ENCODE data around the gene GSG1L.

GSG1L gene

DNA sequence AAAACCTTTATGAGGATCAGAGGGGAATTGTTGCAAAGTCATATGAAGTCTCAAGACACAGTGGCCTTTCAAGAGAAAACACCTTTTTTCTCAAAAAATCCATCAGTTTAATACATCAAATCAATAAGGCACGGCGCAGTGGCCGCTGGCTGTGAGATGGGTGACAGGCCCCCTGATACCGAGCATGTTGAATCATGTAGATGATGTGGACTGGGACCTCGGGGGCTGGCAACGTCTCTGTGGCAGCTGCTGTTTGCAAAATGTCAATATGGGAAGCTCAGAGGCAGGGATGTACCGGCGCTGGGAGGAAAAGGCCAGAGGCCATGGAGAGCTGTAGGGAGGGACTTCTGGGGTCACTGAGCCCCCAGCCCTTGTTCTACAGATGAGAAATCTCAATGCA, 169.1 kb downstream of the GSG1L start:
- Histone ChIP-seq H3K4me3 (ENCODE audit: insufficient read depth, low read length, poor library complexity, severe bottlenecking) (no peak overlapping the region), H3K9ac (ENCODE audit: low read length) (no peak overlapping the region), H3F3A (ENCODE audit: insufficient read depth) (no peaks in the 10 kb centered on the region), H3K27me3 (ENCODE audit: low read length) (no peaks in the 10 kb centered on the region), H3K36me3 (ENCODE audit: low read length) (no peaks in the 10 kb centered on the region), H3K9me2 (replicated peaks; ENCODE audit: insufficient read depth, low read length) (no peaks in the 10 kb centered on the region), H3K9me3 (ENCODE audit: insufficient read depth, low read length) (no peaks in the 10 kb centered on the region), H3K27ac (ENCODE audit: low read depth, low read length) (no peak overlapping the region), H3K79me2 (ENCODE audit: insufficient read depth, low read length) (no peaks in the 10 kb centered on the region), H3K4me2 (ENCODE audit: low read depth, low read length, poor library complexity, severe bottlenecking) (no peak overlapping the region), H4K20me1 (ENCODE audit: low read depth, low read length) (no peaks in the 10 kb centered on the region), H2AFZ (ENCODE audit: low read depth, low read length, severe bottlenecking) (no peak overlapping the region)
- no peak for TF ChIP-seq EZH2phosphoT487 (conservative IDR thresholded peaks at IDR 0.05; ENCODE audit: low read length)
- TF ChIP-seq CTCF (IDR thresholded peaks at IDR 0.05; ENCODE audit: insufficient read depth, low read length, poor library complexity, severe bottlenecking), result no peak

GRCh38 chr16:27892879-27893278, 170.6 kb downstream of the GSG1L start:
- H4K20me1 ChIP-seq (ENCODE audit: low read depth, low read length), result no peaks in the 10 kb centered on the region
- H3K27me3 ChIP-seq (ENCODE audit: low read length), result no peaks in the 10 kb centered on the region
- H3K9me2 ChIP-seq (replicated peaks; ENCODE audit: insufficient read depth, low read length), result no peaks in the 10 kb centered on the region
- H3K27ac ChIP-seq (ENCODE audit: low read depth, low read length), result no peak overlapping the region
- no peaks in the 10 kb centered on the region for H3K9me3 ChIP-seq (ENCODE audit: insufficient read depth, low read length)
- no peak for TF ChIP-seq EZH2phosphoT487 (conservative IDR thresholded peaks at IDR 0.05; ENCODE audit: low read length)
- TF ChIP-seq CTCF (IDR thresholded peaks at IDR 0.05; ENCODE audit: insufficient read depth, low read length, poor library complexity, severe bottlenecking), result no peak
- H3K9ac ChIP-seq (ENCODE audit: low read length), result no peak overlapping the region
- no peaks in the 10 kb centered on the region for H3F3A ChIP-seq (ENCODE audit: insufficient read depth)
- H3K4me2 ChIP-seq (ENCODE audit: low read depth, low read length, poor library complexity, severe bottlenecking), result no peak overlapping the region
- no peak overlapping the region for H3K4me3 ChIP-seq (ENCODE audit: insufficient read depth, low read length, poor library complexity, severe bottlenecking)
- H3K79me2 ChIP-seq (ENCODE audit: insufficient read depth, low read length), result no peaks in the 10 kb centered on the region
- no peaks in the 10 kb centered on the region for H3K36me3 ChIP-seq (ENCODE audit: low read length)
- H2AFZ ChIP-seq (ENCODE audit: low read depth, low read length, severe bottlenecking), result no peak overlapping the region

DNA sequence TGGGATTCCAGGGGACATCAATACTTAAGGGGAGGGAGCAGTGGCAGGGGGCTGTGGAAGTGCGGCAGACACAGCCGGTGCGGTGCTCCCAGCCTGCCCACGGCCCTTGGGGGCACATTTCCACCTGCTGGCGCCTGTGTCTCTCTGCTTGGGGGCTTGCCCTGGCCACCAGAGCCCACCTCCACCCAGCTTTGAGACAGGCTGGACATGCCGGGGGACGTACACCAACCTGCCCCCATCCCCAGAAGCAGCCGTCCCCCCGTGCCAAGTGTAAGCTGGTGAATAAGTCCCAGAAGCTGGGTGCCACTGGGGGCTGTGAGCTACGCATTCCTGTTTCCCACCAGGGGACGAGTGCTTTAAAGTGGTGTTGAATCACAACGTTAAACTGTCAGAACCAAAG, 172.6 kb downstream of the GSG1L start:
- no peaks in the 10 kb centered on the region for H3F3A ChIP-seq (ENCODE audit: insufficient read depth)
- no peak overlapping the region for H3K9ac ChIP-seq (ENCODE audit: low read length)
- no peaks in the 10 kb centered on the region for H3K9me3 ChIP-seq (ENCODE audit: insufficient read depth, low read length)
- no peaks in the 10 kb centered on the region for H4K20me1 ChIP-seq (ENCODE audit: low read depth, low read length)
- TF ChIP-seq CTCF (IDR thresholded peaks at IDR 0.05; ENCODE audit: insufficient read depth, low read length, poor library complexity, severe bottlenecking) (no peak), EZH2phosphoT487 (conservative IDR thresholded peaks at IDR 0.05; ENCODE audit: low read length) (no peak)
- H3K4me3 ChIP-seq (ENCODE audit: insufficient read depth, low read length, poor library complexity, severe bottlenecking), result no peak overlapping the region
- H3K79me2 ChIP-seq (ENCODE audit: insufficient read depth, low read length), result no peaks in the 10 kb centered on the region
- H2AFZ ChIP-seq (ENCODE audit: low read depth, low read length, severe bottlenecking), result no peak overlapping the region
- H3K27me3 ChIP-seq (ENCODE audit: low read length), result no peaks in the 10 kb centered on the region
- no peak overlapping the region for H3K4me2 ChIP-seq (ENCODE audit: low read depth, low read length, poor library complexity, severe bottlenecking)
- no peak overlapping the region for H3K27ac ChIP-seq (ENCODE audit: low read depth, low read length)
- no peaks in the 10 kb centered on the region for H3K36me3 ChIP-seq (ENCODE audit: low read length)
- H3K9me2 ChIP-seq (replicated peaks; ENCODE audit: insufficient read depth, low read length), result no peaks in the 10 kb centered on the region

GRCh38 chr16:27890006-27890405, 173.5 kb downstream of the GSG1L start:
- H3K27me3 ChIP-seq (ENCODE audit: low read length), result no peaks in the 10 kb centered on the region
- no peaks in the 10 kb centered on the region for H3K9me2 ChIP-seq (replicated peaks; ENCODE audit: insufficient read depth, low read length)
- no peak overlapping the region for H3K4me2 ChIP-seq (ENCODE audit: low read depth, low read length, poor library complexity, severe bottlenecking)
- H3F3A ChIP-seq (ENCODE audit: insufficient read depth), result no peaks in the 10 kb centered on the region
- H3K36me3 ChIP-seq (ENCODE audit: low read length), result no peaks in the 10 kb centered on the region
- no peak overlapping the region for H3K27ac ChIP-seq (ENCODE audit: low read depth, low read length)
- H4K20me1 ChIP-seq (ENCODE audit: low read depth, low read length), result no peaks in the 10 kb centered on the region
- H3K4me3 ChIP-seq (ENCODE audit: insufficient read depth, low read length, poor library complexity, severe bottlenecking), result no peak overlapping the region
- H3K79me2 ChIP-seq (ENCODE audit: insufficient read depth, low read length), result no peaks in the 10 kb centered on the region
- no peaks in the 10 kb centered on the region for H3K9me3 ChIP-seq (ENCODE audit: insufficient read depth, low read length)
- no peak overlapping the region for H2AFZ ChIP-seq (ENCODE audit: low read depth, low read length, severe bottlenecking)
- no peak overlapping the region for H3K9ac ChIP-seq (ENCODE audit: low read length)
- TF ChIP-seq EZH2phosphoT487 (conservative IDR thresholded peaks at IDR 0.05; ENCODE audit: low read length) (no peak), CTCF (IDR thresholded peaks at IDR 0.05; ENCODE audit: insufficient read depth, low read length, poor library complexity, severe bottlenecking) (no peak)
